Right atrium auricular region (tissue), 2 donors: ENCODE results near the gene QSOX2. TPM values are rescaled to one million over a fixed set of nuclear protein-coding genes. Genes with fewer than 3 reads are reported as not detected.

Experiments used
- DNase-seq: peaks from one replicate; pipeline ENCODE4 v3.0.0-alpha.2; 2019; ENCODE audit warnings: low spot score
- H3K27ac ChIP-seq, 2 donors: fragments of 200-600 bp; sonication (generic); 1 replicate in 1 of 2; 2 replicates in 1 of 2; pipeline ENCODE4 v1.5.1; 2016 to 2019
- H3K27me3 ChIP-seq, 2 donors: fragments of 200-600 bp; sonication (generic); one replicate each; pipeline versions ENCODE4 v1.5.1 to v1.6.0; 2017 to 2019
- H3K36me3 ChIP-seq: fragments of 200-600 bp; sonication (generic); one replicate; pipeline ENCODE4 v1.5.1; 2016
- H3K4me1 ChIP-seq, 2 donors: fragments of 200-600 bp; sonication (generic); one replicate each; pipeline versions ENCODE4 v1.5.1 to v1.6.0; 2017 to 2019
- H3K4me3 ChIP-seq, 2 donors: fragments of 200-600 bp; sonication (generic); 1 replicate in 1 of 2; 2 replicates in 1 of 2; pipeline ENCODE4 v1.5.1; 2017 to 2019; ENCODE audit warnings: mild to moderate bottlenecking in 1 of 2, moderate library complexity in 1 of 2
- H3K9me3 ChIP-seq, 2 donors: fragments of 200-600 bp; sonication (generic); one replicate each; pipeline ENCODE4 v1.5.1; 2019
- CTCF ChIP-seq, 2 donors: fragments of 200-600 bp; sonication (generic); IDR thresholded peaks; one replicate each; pipeline ENCODE4 v1.5.1; 2019; ENCODE audit warnings: antibody characterized with exemption in 2 of 2
- total RNA-seq, 2 donors: library from RNA; depleted of rRNA; stranded (reverse); fragments of >200 nt; gene quantifications; one replicate each; pipeline ENCODE4 v1.1.0, GENCODE V29; 2016

QSOX2 gene
- total RNA-seq, 2 donors from 2014 or later: 3.2 to 6.3 TPM

DNA sequence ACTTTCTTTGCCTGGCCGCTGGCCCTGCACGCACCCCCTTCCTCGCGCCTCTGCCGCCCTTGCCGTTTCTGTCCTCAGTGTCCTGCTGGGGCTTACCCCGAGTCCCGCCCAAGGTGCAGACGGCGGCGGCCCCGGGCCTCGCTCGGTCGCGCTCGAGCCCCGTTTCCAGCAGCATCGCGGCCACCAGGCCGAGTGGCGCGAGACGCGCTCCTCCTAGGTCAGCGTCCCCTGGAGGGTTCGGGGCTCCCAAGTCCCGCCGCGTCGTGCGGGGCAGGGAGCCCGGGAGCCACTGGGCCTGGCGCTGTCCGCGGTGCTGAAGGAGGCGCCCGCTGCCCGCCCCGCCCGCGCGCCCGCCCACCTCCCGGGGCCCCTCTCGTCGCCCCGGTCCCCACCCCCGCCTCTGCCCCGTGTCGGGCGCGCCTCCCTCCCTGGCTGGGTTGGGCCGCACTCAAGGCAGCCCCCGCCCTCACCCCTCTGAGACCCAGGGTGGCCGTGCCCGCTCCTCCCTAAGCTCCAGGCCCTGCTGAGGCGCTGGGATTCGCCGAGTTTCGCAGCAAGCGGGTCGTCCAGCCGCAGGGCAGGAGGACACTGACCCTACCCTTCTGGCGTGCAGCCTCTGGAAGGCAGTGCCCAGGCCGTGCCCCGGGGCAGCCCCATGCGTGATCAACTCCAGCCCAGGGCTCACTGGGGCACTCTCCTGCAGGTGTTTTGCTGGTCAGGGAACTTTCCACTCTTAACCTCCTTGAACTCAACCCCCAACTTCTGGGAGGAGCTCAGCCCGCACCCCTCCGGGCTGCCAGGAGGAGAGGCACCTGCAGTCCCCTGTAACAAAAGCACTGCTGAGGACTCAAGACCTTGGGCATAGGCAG is 40.5 kb downstream of the QSOX2 start, which contains the start of gene LHX3:
Gene LHX3 (minus strand): TSS at position 291 of the 869 bp plus-strand sequence. CDS start 116 bp downstream, at position 175.
- Histone ChIP-seq H3K27ac (no peak within 1 kb of the TSS), H3K4me1 (peaks cover 0 to 4% of the 10 kb centered on the region in 2 donors), H3K9me3 (no peaks in the 10 kb centered on the region), H3K4me3 (no peak within 1 kb of the TSS), H3K36me3 (peaks cover 6% of the 10 kb centered on the region), H3K27me3 (peaks cover 10 to 47% of the 10 kb centered on the region in 2 donors)
- no peak for TF ChIP-seq CTCF (IDR thresholded peaks at IDR 0.05)
- DNase-seq: no peak

GRCh38 chr9:136204145-136204805 is 41.3 kb downstream of the QSOX2 start:
- peaks cover 14 to 55% of the 10 kb centered on the region in 2 donors for H3K27me3 ChIP-seq
- no peak overlapping the region for H3K27ac ChIP-seq
- peaks cover 0 to 9% of the 10 kb centered on the region in 2 donors for H3K4me1 ChIP-seq
- no peak for DNase-seq
- H3K4me3 ChIP-seq: no peak overlapping the region
- TF ChIP-seq CTCF (IDR thresholded peaks at IDR 0.05): no peak
- no peaks in the 10 kb centered on the region for H3K9me3 ChIP-seq
- H3K36me3 ChIP-seq: peaks cover 6% of the 10 kb centered on the region

DNA sequence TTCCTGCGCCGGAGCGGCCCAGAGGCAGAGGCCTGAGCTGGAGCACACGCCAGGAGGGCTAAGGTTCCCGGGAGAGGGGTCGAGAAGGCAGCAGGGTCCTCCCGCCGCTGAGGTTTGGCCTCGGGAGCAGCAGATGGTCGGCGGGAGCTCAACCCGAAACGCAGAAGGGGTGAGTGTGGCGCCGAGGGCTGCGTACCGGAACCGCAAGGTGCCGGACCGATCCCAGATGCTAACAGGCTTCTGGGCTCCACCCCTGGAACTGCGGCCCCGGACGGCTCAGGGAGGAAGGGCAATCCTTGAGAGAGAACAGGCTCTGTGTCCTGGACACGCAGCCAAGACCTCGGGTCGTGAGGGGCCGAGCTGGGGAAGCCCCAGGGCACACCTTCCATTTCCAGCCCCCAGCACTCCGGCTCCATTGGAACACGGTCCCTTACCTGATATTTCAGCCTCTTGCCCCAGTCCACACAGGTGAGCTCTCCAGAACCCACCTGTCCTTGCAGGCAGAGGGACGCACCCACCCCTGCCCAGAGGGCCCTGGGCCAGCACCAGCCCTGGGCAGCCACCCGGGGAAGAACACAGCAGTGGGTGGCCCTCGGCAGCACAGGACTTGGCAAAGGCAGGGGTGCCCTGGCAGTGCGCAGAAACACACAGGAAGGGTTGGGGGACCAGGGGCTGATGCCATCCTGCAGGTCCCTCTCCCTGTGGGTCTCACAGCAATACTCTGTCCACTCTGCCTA is 42.0 kb downstream of the QSOX2 start:
- DNase-seq: no peak
- peaks cover 16 to 59% of the 10 kb centered on the region in 2 donors for H3K27me3 ChIP-seq
- H3K36me3 ChIP-seq: peaks cover 2% of the 10 kb centered on the region
- peaks cover 0 to 16% of the 10 kb centered on the region in 2 donors for H3K4me1 ChIP-seq
- TF ChIP-seq CTCF (IDR thresholded peaks at IDR 0.05): no peak
- no peak overlapping the region for H3K4me3 ChIP-seq
- no peak overlapping the region for H3K27ac ChIP-seq
- H3K9me3 ChIP-seq: no peaks in the 10 kb centered on the region

DNA sequence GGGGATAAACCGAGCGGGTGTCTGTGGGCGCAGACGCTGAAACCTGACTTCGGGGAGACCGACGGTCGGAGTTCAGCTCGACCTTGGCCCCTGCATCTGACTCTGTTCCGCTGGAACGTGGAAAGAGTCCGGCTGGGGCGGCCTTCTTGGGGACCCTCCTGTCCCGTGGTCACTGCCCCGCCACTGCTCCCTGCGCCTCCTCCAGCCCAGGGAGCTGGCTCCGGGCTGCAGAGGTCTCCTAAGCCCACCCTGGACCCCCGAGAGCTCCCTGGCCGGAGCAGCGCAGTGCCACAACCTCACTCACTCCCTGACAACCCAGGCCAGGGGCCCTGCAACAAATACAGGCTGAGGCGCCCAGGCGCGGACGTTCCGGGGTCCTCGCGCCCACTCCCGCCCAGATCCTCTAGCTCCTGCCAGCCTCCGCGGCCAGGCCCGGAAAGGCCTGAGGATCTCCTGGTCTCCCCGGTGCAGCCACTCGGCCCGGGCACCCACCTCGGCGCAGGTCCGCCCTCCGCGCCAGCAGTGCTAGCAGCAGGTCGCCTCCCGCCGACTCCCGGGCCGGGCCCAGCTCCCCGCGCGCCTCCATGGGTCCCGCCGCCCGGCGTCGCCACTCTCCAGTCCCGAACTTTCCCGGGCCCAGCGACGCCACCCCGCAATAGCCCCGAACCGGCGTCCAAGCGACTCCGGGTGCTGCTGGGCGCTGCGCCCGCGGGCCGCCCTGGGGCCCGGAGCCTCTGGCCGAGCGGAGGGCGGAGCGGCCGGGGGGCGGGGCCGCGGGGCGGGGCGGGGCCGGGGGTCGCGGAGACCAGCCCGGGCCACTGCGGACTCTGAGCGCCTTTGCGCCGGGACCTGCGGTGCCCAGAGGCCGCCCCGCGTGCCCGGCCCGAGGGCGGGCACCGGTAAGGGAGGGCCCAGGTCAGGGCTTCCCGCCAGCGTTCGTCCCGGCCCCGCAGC is 42.9 kb downstream of the QSOX2 start:
- H3K9me3 ChIP-seq: no peaks in the 10 kb centered on the region
- H3K27me3 ChIP-seq: peaks cover 23 to 60% of the 10 kb centered on the region in 2 donors
- no peak for TF ChIP-seq CTCF (IDR thresholded peaks at IDR 0.05)
- no peak overlapping the region for H3K4me3 ChIP-seq
- H3K36me3 ChIP-seq: no peaks in the 10 kb centered on the region
- H3K4me1 ChIP-seq: peaks cover 0 to 21% of the 10 kb centered on the region in 2 donors
- no peak overlapping the region for H3K27ac ChIP-seq
- DNase-seq: no peak
